ENCODE data around the gene ITGA1. TPM values are rescaled to one million over a fixed set of nuclear protein-coding genes. Genes with fewer than 3 reads are reported as not detected.
"Not testable (repeated sequence)": the region's sequence is repeated elsewhere in the genome, so short reads cannot be mapped to it uniquely, and the experiment has no call there.

The ITGA1 gene
- total and polyA plus RNA-seq, 2 donors (not counting 1 experiment from before 2014, with no cell fraction given) = 12.6 to 115 TPM

GRCh38 chr5:52814352-52815148, 26.8 kb downstream of the ITGA1 start:
- Histone ChIP-seq H3K27me3 (ENCODE audit: control insufficient read depth, insufficient read depth, low read length) (no peaks in the 10 kb centered on the region), H3K9me3 (ENCODE audit: control insufficient read depth, insufficient read depth, low read depth, low read length) (no peaks in the 10 kb centered on the region), H3K4me3 (replicated peaks in 1 of 4; ENCODE audit: control extremely low read depth in 1 of 4, insufficient read depth in 1 of 4, low read depth in 3 of 4, low read length in 4 of 4) (no peak overlapping the region), H3K4me1 (ENCODE audit: control insufficient read depth, extremely low read depth, insufficient read depth, low read length) (peaks cover 14% of the 10 kb centered on the region), H4K20me1 (ENCODE audit: control insufficient read depth, extremely low read depth, insufficient read depth, low read length) (no peaks in the 10 kb centered on the region), H3K27ac (ENCODE audit: insufficient read depth, low read length) (no peak overlapping the region), H2AFZ (ENCODE audit: low read length) (no peak overlapping the region), H3K9ac (ENCODE audit: insufficient read depth, low read length) (no peak overlapping the region), H3K36me3 (ENCODE audit: control insufficient read depth, insufficient read depth, low read length) (no peaks in the 10 kb centered on the region), H3K79me2 (ENCODE audit: control insufficient read depth, insufficient read depth, low read length) (no peaks in the 10 kb centered on the region), H3K4me2 (ENCODE audit: extremely low read depth, insufficient read depth, low read length) (no peak overlapping the region)
- no peak for TF ChIP-seq EZH2 (IDR thresholded peaks at IDR 0.05; ENCODE audit: low read length, missing control alignments)
- no peak for TF ChIP-seq CTCF (conservative IDR thresholded peaks at IDR 0.05 in 1 of 2, IDR thresholded peaks at IDR 0.05 in 1 of 2; ENCODE audit: low read depth in 1 of 2, low read length in 2 of 2)
- DNase-seq (ENCODE audit: low read depth in 2 of 2) = no peak

GRCh38 chr5:52817818-52818217, 30.1 kb downstream of the ITGA1 start:
- H3K9me3 ChIP-seq (ENCODE audit: control insufficient read depth, insufficient read depth, low read depth, low read length) = no peaks in the 10 kb centered on the region
- H3K79me2 ChIP-seq (ENCODE audit: control insufficient read depth, insufficient read depth, low read length) = peaks cover 1% of the 10 kb centered on the region
- H3K4me1 ChIP-seq (ENCODE audit: control insufficient read depth, extremely low read depth, insufficient read depth, low read length) = peaks cover 8% of the 10 kb centered on the region
- H3K4me3 ChIP-seq (replicated peaks in 1 of 4; ENCODE audit: control extremely low read depth in 1 of 4, insufficient read depth in 1 of 4, low read depth in 3 of 4, low read length in 4 of 4) = no peak overlapping the region
- no peak overlapping the region for H3K4me2 ChIP-seq (ENCODE audit: extremely low read depth, insufficient read depth, low read length)
- H3K9ac ChIP-seq (ENCODE audit: insufficient read depth, low read length) = no peak overlapping the region
- no peak overlapping the region for H3K27ac ChIP-seq (ENCODE audit: insufficient read depth, low read length)
- H3K27me3 ChIP-seq (ENCODE audit: control insufficient read depth, insufficient read depth, low read length) = no peaks in the 10 kb centered on the region
- no peaks in the 10 kb centered on the region for H4K20me1 ChIP-seq (ENCODE audit: control insufficient read depth, extremely low read depth, insufficient read depth, low read length)
- no peak overlapping the region for H2AFZ ChIP-seq (ENCODE audit: low read length)
- no peaks in the 10 kb centered on the region for H3K36me3 ChIP-seq (ENCODE audit: control insufficient read depth, insufficient read depth, low read length)
- TF ChIP-seq CTCF (conservative IDR thresholded peaks at IDR 0.05 in 1 of 2, IDR thresholded peaks at IDR 0.05 in 1 of 2; ENCODE audit: low read depth in 1 of 2, low read length in 2 of 2) (no peak), EZH2 (IDR thresholded peaks at IDR 0.05; ENCODE audit: low read length, missing control alignments) (no peak)
- no peak for DNase-seq (ENCODE audit: low read depth in 2 of 2)

GRCh38 chr5:52818360-52818759, 30.6 kb downstream of the ITGA1 start:
- H3K79me2 ChIP-seq (ENCODE audit: control insufficient read depth, insufficient read depth, low read length) = peaks cover 1% of the 10 kb centered on the region
- H3K4me1 ChIP-seq (ENCODE audit: control insufficient read depth, extremely low read depth, insufficient read depth, low read length) = peaks cover 10% of the 10 kb centered on the region
- no peaks in the 10 kb centered on the region for H3K9me3 ChIP-seq (ENCODE audit: control insufficient read depth, insufficient read depth, low read depth, low read length)
- H3K9ac ChIP-seq (ENCODE audit: insufficient read depth, low read length) = no peak overlapping the region
- DNase-seq (ENCODE audit: low read depth in 2 of 2) = no peak
- TF ChIP-seq CTCF (conservative IDR thresholded peaks at IDR 0.05 in 1 of 2, IDR thresholded peaks at IDR 0.05 in 1 of 2; ENCODE audit: low read depth in 1 of 2, low read length in 2 of 2) (no peak), EZH2 (IDR thresholded peaks at IDR 0.05; ENCODE audit: low read length, missing control alignments) (no peak)
- H3K27me3 ChIP-seq (ENCODE audit: control insufficient read depth, insufficient read depth, low read length) = no peaks in the 10 kb centered on the region
- no peaks in the 10 kb centered on the region for H4K20me1 ChIP-seq (ENCODE audit: control insufficient read depth, extremely low read depth, insufficient read depth, low read length)
- no peak overlapping the region for H3K4me3 ChIP-seq (replicated peaks in 1 of 4; ENCODE audit: control extremely low read depth in 1 of 4, insufficient read depth in 1 of 4, low read depth in 3 of 4, low read length in 4 of 4)
- H3K4me2 ChIP-seq (ENCODE audit: extremely low read depth, insufficient read depth, low read length) = no peak overlapping the region
- H3K36me3 ChIP-seq (ENCODE audit: control insufficient read depth, insufficient read depth, low read length) = no peaks in the 10 kb centered on the region
- no peak overlapping the region for H2AFZ ChIP-seq (ENCODE audit: low read length)
- no peak overlapping the region for H3K27ac ChIP-seq (ENCODE audit: insufficient read depth, low read length)

GRCh38 chr5:52818807-52819206, 31.1 kb downstream of the ITGA1 start:
- DNase-seq (ENCODE audit: low read depth in 2 of 2); H3K4me2 ChIP-seq (ENCODE audit: extremely low read depth, insufficient read depth, low read length); H3K36me3 ChIP-seq (ENCODE audit: control insufficient read depth, insufficient read depth, low read length); H4K20me1 ChIP-seq (ENCODE audit: control insufficient read depth, extremely low read depth, insufficient read depth, low read length); H3K27me3 ChIP-seq (ENCODE audit: control insufficient read depth, insufficient read depth, low read length); H3K9ac ChIP-seq (ENCODE audit: insufficient read depth, low read length); H3K4me1 ChIP-seq (ENCODE audit: control insufficient read depth, extremely low read depth, insufficient read depth, low read length); H3K4me3 ChIP-seq (replicated peaks in 1 of 4; ENCODE audit: control extremely low read depth in 1 of 4, insufficient read depth in 1 of 4, low read depth in 3 of 4, low read length in 4 of 4); H2AFZ ChIP-seq (ENCODE audit: low read length); H3K79me2 ChIP-seq (ENCODE audit: control insufficient read depth, insufficient read depth, low read length); H3K9me3 ChIP-seq (ENCODE audit: control insufficient read depth, insufficient read depth, low read depth, low read length); H3K27ac ChIP-seq (ENCODE audit: insufficient read depth, low read length): not testable (repeated sequence)
